Adipocyte (in vitro differentiated cells): Measurements from ENCODE around the gene LDB3.

ENCODE experiments used
- DNase-seq: peaks from one replicate; pipeline ENCODE4 v3.0.0-alpha.2; 2015; ENCODE audit warnings: low read depth
- H3K27me3 ChIP-seq: replicated peaks from 2 replicates; pipeline ENCODE4 v1.7.0; 2013; ENCODE audit warnings: mild to moderate bottlenecking, low read length, moderate library complexity; ENCODE audit not compliant: control insufficient read depth, insufficient read depth
- H3K36me3 ChIP-seq: 2 replicates; pipeline ENCODE4 v1.7.0; 2013; ENCODE audit warnings: low read length, mild to moderate bottlenecking, moderate library complexity; ENCODE audit not compliant: control insufficient read depth, insufficient read depth, severe bottlenecking
- H3K4me1 ChIP-seq: 2 replicates; pipeline ENCODE4 v1.7.0; 2013; ENCODE audit warnings: mild to moderate bottlenecking, low read length, moderate library complexity; ENCODE audit not compliant: control insufficient read depth, insufficient read depth
- H3K4me3 ChIP-seq: 2 replicates; pipeline ENCODE4 v1.7.0; 2013; ENCODE audit warnings: mild to moderate bottlenecking, low read length, moderate library complexity
- H3K9ac ChIP-seq: 2 replicates; pipeline ENCODE4 v1.7.0; 2013; ENCODE audit warnings: mild to moderate bottlenecking, low read length, moderate library complexity
- H3K9me3 ChIP-seq: 2 replicates; pipeline ENCODE4 v1.7.0; 2013; ENCODE audit warnings: mild to moderate bottlenecking, low read length, moderate library complexity; ENCODE audit not compliant: control insufficient read depth

Gene LDB3

GRCh38 chr10:86668297-86669165 is at the start of gene LDB3:
Gene LDB3, plus strand, starts transcription at chr10:86668511. Its CDS starts 181 bp downstream, at chr10:86668692.
- no peak within 1 kb of the TSS for H3K9ac ChIP-seq
- no peaks in the 10 kb centered on the region for H3K9me3 ChIP-seq
- peaks cover 52% of the 10 kb centered on the region for H3K27me3 ChIP-seq
- H3K36me3 ChIP-seq = no peaks in the 10 kb centered on the region
- H3K4me1 ChIP-seq = peaks cover 11% of the 10 kb centered on the region
- peak; percentile 82 for DNase-seq
- H3K4me3 ChIP-seq = no peak within 1 kb of the TSS

GRCh38 chr10:86628311-86628710 is 40.0 kb upstream of the LDB3 start:
- Histone ChIP-seq H3K4me1 (peaks cover 3% of the 10 kb centered on the region), H3K36me3 (no peaks in the 10 kb centered on the region), H3K4me3 (no peak overlapping the region), H3K27me3 (no peaks in the 10 kb centered on the region), H3K9me3 (no peaks in the 10 kb centered on the region), H3K9ac (no peak overlapping the region)
- DNase-seq = no peak

- H3K27me3 ChIP-seq = no peaks in the 10 kb centered on the region
- no peak overlapping the region for H3K9ac ChIP-seq
- H3K4me3 ChIP-seq = no peak overlapping the region
- DNase-seq = peak; percentile 50
- peaks cover 14% of the 10 kb centered on the region for H3K4me1 ChIP-seq
- no peaks in the 10 kb centered on the region for H3K36me3 ChIP-seq
- H3K9me3 ChIP-seq = no peaks in the 10 kb centered on the region
These were observed 38.2 kb upstream of the LDB3 start for GRCh38 chr10:86630079-86630478.

GRCh38 chr10:86632009-86632800 is 36.1 kb upstream of the LDB3 start:
- H3K9me3 ChIP-seq = no peaks in the 10 kb centered on the region
- H3K9ac ChIP-seq = peak overlapping the region; percentile 65
- DNase-seq = no peak
- H3K36me3 ChIP-seq = no peaks in the 10 kb centered on the region
- H3K4me3 ChIP-seq = peak overlapping the region; percentile 69
- H3K4me1 ChIP-seq = peaks cover 28% of the 10 kb centered on the region
- H3K27me3 ChIP-seq = no peaks in the 10 kb centered on the region

GRCh38 chr10:86632951-86633350 is 35.4 kb upstream of the LDB3 start:
- H3K4me3 ChIP-seq = no peak overlapping the region
- H3K9me3 ChIP-seq = no peaks in the 10 kb centered on the region
- DNase-seq = no peak
- no peaks in the 10 kb centered on the region for H3K27me3 ChIP-seq
- H3K4me1 ChIP-seq = peaks cover 28% of the 10 kb centered on the region
- H3K9ac ChIP-seq = no peak overlapping the region
- H3K36me3 ChIP-seq = no peaks in the 10 kb centered on the region

GRCh38 chr10:86635402-86635801 is 32.9 kb upstream of the LDB3 start:
- no peaks in the 10 kb centered on the region for H3K9me3 ChIP-seq
- H3K9ac ChIP-seq = no peak overlapping the region
- H3K4me1 ChIP-seq = peaks cover 28% of the 10 kb centered on the region
- peak; percentile 82 for DNase-seq
- no peak overlapping the region for H3K4me3 ChIP-seq
- no peaks in the 10 kb centered on the region for H3K36me3 ChIP-seq
- no peaks in the 10 kb centered on the region for H3K27me3 ChIP-seq

GRCh38 chr10:86636311-86636710 is 32.0 kb upstream of the LDB3 start:
- Histone ChIP-seq H3K9ac (no peak overlapping the region), H3K27me3 (no peaks in the 10 kb centered on the region), H3K4me3 (no peak overlapping the region), H3K36me3 (no peaks in the 10 kb centered on the region), H3K9me3 (no peaks in the 10 kb centered on the region), H3K4me1 (peaks cover 28% of the 10 kb centered on the region)
- DNase-seq = no peak

GRCh38 chr10:86642021-86642420 is 26.3 kb upstream of the LDB3 start:
- peak; percentile 22 for DNase-seq

GRCh38 chr10:86642499-86642898 is 25.8 kb upstream of the LDB3 start:
- Histone ChIP-seq H3K27me3 (no peaks in the 10 kb centered on the region), H3K9ac (no peak overlapping the region), H3K9me3 (no peaks in the 10 kb centered on the region), H3K4me3 (no peak overlapping the region), H3K4me1 (peaks cover 19% of the 10 kb centered on the region), H3K36me3 (no peaks in the 10 kb centered on the region)
- DNase-seq = peak; percentile 36

More at GRCh38 chr10:86642021-86642420, 26.3 kb upstream of the LDB3 start:
- H3K4me1 ChIP-seq = peaks cover 19% of the 10 kb centered on the region
- H3K4me3 ChIP-seq = no peak overlapping the region
- no peaks in the 10 kb centered on the region for H3K36me3 ChIP-seq
- no peaks in the 10 kb centered on the region for H3K9me3 ChIP-seq
- H3K9ac ChIP-seq = no peak overlapping the region
- H3K27me3 ChIP-seq = no peaks in the 10 kb centered on the region

- peak overlapping the region; percentile 16 for H3K9ac ChIP-seq
- DNase-seq = peak; percentile 60
- peak overlapping the region; percentile 35 for H3K4me3 ChIP-seq
- H3K27me3 ChIP-seq = no peaks in the 10 kb centered on the region
- no peaks in the 10 kb centered on the region for H3K36me3 ChIP-seq
- H3K4me1 ChIP-seq = peaks cover 35% of the 10 kb centered on the region
- H3K9me3 ChIP-seq = no peaks in the 10 kb centered on the region
These were observed 24.0 kb upstream of the LDB3 start for GRCh38 chr10:86644152-86644793.
